ENCODE data around the gene PLCB2. TPM values are rescaled to one million over a fixed set of nuclear protein-coding genes. Genes with fewer than 3 reads are reported as not detected.

PLCB2 gene
- total RNA-seq, 4 donors from 2014 or later, result 1.5 to 13.5 (median 8.8) TPM

DNA sequence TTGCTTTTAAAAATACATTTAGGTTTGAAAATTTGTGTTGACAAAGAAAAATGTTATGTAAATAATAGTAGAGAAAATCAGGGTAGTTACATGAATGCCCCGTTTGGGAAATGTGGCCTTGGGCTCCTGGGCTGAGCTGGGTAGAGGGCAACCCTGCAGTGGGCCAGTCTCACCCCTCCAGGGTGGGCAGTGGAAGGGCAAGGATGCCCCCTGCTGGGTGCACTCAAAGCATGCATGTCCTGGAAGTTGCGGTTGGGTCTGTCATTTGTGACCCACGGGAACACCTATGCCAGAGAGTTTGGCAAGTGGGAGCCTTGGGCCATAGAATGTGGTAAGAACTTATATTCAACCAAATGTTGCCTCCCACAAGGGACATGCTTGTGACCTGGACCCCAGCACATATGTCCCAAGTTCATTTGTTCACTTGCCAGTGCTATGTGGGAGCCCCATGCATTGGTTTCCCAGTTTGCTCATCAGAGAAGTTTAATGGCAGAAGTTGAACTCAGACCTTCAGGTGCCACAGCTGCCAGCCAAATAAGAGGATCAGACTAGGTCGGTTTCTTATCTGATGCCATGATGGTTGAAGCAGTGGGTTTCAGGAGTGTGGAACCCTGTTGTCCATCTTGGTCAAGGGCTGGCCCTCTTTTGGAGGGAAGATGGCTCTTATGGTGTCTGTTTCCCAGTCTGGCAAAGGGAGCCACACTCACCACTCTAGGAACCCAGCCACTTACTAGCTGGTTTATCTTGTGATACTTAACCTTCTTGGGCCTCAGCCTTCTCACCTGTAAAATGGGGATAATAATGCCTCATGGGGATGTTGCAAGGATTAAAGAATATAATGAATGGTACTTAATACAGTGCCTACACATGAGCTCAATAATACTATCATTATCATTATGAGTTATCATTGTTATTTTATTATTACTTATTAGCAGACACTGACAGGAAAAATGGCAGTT lies 2.5 kb upstream of the PLCB2 start:
- H3K9me3 ChIP-seq, result no peaks in the 10 kb centered on the region
- ATAC-seq, result no peak
- H3K4me3 ChIP-seq, result no peak overlapping the region
- H3K36me3 ChIP-seq, result no peaks in the 10 kb centered on the region
- TF ChIP-seq POLR2A (IDR thresholded peaks at IDR 0.05), result no peak
- TF ChIP-seq, protein P1, sequence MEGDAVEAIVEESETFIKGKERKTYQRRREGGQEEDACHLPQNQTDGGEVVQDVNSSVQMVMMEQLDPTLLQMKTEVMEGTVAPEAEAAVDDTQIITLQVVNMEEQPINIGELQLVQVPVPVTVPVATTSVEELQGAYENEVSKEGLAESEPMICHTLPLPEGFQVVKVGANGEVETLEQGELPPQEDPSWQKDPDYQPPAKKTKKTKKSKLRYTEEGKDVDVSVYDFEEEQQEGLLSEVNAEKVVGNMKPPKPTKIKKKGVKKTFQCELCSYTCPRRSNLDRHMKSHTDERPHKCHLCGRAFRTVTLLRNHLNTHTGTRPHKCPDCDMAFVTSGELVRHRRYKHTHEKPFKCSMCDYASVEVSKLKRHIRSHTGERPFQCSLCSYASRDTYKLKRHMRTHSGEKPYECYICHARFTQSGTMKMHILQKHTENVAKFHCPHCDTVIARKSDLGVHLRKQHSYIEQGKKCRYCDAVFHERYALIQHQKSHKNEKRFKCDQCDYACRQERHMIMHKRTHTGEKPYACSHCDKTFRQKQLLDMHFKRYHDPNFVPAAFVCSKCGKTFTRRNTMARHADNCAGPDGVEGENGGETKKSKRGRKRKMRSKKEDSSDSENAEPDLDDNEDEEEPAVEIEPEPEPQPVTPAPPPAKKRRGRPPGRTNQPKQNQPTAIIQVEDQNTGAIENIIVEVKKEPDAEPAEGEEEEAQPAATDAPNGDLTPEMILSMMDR (IDR thresholded peaks at IDR 0.05), result peak in 3 of 4 experiments; percentile 53 to 72 (median 57)
- no peak overlapping the region for H3K27ac ChIP-seq
- H3K27me3 ChIP-seq, result no peaks in the 10 kb centered on the region
- peaks cover 0 to 10% (median 0%) of the 10 kb centered on the region in 3 donors for H3K4me1 ChIP-seq
- 17% methylated on average over 1 of the region's 4 CpGs; no CpG with 5 or more reads in 1 of the 2 donors for WGBS, 2 donors (ENCODE audit: low coverage in 1 of 2)

DNA sequence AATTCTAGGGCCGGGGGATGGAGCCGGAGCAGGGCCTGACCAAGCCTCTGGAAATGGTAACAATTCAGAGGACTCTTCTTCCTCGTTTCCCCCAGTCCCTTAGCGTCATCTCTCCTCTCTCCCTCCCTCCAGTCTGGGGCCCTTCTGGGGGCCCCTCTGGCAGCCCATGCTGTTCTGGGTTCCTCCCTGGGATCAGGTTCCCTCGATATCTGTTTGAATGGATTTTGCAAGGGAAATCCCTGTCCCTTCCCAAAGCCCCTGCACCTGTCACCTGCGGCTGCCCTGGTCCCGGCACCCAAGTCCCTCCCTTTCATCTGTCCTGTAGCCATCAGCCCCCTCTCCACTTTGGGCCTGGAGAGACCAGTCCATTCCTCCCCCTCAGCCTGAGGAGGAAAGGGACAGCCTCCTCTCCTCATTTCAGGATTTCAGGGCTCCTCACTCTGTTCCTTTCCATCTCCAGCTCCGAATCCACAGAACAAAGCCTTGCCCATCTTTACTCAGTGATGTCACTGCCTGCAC lies 1.7 kb upstream of the PLCB2 start:
- Histone ChIP-seq H3K9me3 (no peaks in the 10 kb centered on the region), H3K27ac (no peak overlapping the region), H3K36me3 (no peaks in the 10 kb centered on the region), H3K4me1 (peaks cover 0 to 10% (median 0%) of the 10 kb centered on the region in 3 donors), H3K4me3 (no peak overlapping the region), H3K27me3 (no peaks in the 10 kb centered on the region)
- no peak for ATAC-seq
- WGBS, 2 donors (ENCODE audit: low coverage in 1 of 2), result 75 to 94% methylated on average over 3 to 7 of the region's 8 CpGs
- TF ChIP-seq EP300 (IDR thresholded peaks at IDR 0.05), result no peak
- no peak for TF ChIP-seq POLR2AphosphoS5 (IDR thresholded peaks at IDR 0.05)
- TF ChIP-seq, protein P1 (IDR thresholded peaks at IDR 0.05), result no peak
- TF ChIP-seq POLR2A (IDR thresholded peaks at IDR 0.05), result no peak

DNA sequence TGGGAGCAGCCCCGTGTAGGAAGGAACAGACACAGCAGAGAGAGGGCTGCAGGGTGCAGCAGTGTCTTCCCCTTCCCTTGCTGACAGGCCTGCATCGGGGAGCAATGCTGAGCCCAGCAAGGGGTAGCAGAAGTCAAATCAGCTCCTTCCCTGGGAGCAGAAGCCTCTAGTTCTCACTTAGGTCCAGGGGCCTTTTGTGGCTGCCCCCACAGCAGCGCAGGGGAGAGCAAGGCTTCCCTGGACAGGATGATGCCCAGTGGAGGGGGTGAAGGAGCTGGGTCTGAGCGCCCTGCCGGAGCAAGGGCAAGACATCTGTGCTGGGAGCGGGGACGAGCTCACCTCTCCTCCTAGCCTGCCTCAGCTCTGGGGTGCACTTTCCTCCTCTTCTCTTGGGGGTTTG lies 827 bp downstream of the PLCB2 start:
- no CpG with 5 or more reads among the region's 7 CpGs for WGBS, 2 donors (ENCODE audit: low coverage in 1 of 2)
- peak overlapping the region in 1 of 2 donors; percentile 40 for H3K4me3 ChIP-seq

DNA sequence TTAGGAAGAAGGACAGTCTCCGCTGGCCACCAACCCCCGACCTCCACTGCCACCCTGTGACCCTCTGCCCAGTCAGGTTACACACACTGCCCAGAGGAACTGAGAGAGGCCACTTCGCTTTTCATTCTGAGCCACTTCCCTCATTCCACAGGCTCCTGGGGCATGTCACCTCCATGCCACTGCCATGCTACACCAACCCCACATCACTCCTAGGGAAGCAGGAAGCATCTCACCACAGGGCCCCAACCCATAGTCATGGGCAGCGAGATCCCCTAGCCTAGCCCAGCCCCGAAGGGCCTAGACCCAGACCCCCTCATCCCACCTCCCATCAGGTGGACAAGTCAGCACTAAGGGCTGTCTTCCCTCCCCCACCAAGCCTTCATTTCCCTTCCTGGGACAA lies 1.4 kb downstream of the PLCB2 start:
- no peak for ATAC-seq
- WGBS, 2 donors (ENCODE audit: low coverage in 1 of 2), result 50 to 100% methylated on average over 1 to 2 of the region's 5 CpGs
- H3K27ac ChIP-seq, result no peak overlapping the region
- H3K9me3 ChIP-seq, result no peaks in the 10 kb centered on the region
- peaks cover 0 to 10% (median 0%) of the 10 kb centered on the region in 3 donors for H3K4me1 ChIP-seq
- H3K36me3 ChIP-seq, result no peaks in the 10 kb centered on the region
- peaks cover 14% of the 10 kb centered on the region for H3K27me3 ChIP-seq
- H3K4me3 ChIP-seq, result peak overlapping the region in 1 of 2 donors; percentile 40
- TF ChIP-seq EP300 (IDR thresholded peaks at IDR 0.05) (no peak), POLR2A (IDR thresholded peaks at IDR 0.05) (no peak)
- TF ChIP-seq, protein P1 (IDR thresholded peaks at IDR 0.05), result no peak

More for the DNA sequence above, 827 bp downstream of the PLCB2 start:
- TF ChIP-seq, protein P1 (IDR thresholded peaks at IDR 0.05), result no peak
- TF ChIP-seq POLR2AphosphoS5 (IDR thresholded peaks at IDR 0.05) (no peak), EP300 (IDR thresholded peaks at IDR 0.05) (no peak), POLR2A (IDR thresholded peaks at IDR 0.05) (no peak)
- H3K36me3 ChIP-seq, result no peaks in the 10 kb centered on the region
- H3K27me3 ChIP-seq, result peaks cover 14% of the 10 kb centered on the region
- H3K9me3 ChIP-seq, result no peaks in the 10 kb centered on the region
- H3K27ac ChIP-seq, result peak overlapping the region in 1 of 4 donors; percentile 65
- no peak for ATAC-seq
- H3K4me1 ChIP-seq, result peaks cover 0 to 10% (median 0%) of the 10 kb centered on the region in 3 donors

Data from gastroesophageal sphincter (tissue), 4 donors.